Loucy (cell line): ENCODE measurements around the gene CPLANE2.

Source experiments
- EZH2phosphoT487 ChIP-seq: fragments of 200-600 bp; IDR thresholded peaks from 2 replicates; pipeline ENCODE4 v1.6.1; 2018; ENCODE audit warnings: antibody characterized with exemption, mild to moderate bottlenecking, moderate library complexity, borderline replicate concordance
- TF ChIP-seq, protein P1 (sequence below): fragments of 200-600 bp; sonication (generic); conservative IDR thresholded peaks from 2 replicates; pipeline ENCODE4 v1.5.1; 2014; ENCODE audit warnings: mild to moderate bottlenecking, antibody characterized with exemption, low read length

DNA sequence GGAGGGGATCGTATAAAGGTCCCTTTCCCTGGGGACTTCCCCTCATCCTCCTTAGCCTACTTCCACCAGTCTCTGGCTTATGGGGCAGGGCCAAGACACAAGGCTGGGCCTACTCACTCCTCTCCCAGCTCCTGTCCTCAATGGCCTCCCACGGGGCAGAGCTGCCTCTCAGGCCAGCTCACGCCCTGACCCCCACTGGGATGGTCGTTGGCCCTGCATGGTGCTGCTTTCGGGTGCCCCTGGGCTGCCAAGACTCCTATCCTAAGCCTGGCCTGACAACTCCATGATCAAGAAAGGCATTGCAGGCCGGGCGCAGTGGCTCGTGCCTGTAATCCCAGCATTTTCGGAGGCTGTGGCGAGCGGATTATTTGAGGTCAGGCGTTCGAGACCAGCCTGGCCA is 6.2 kb downstream of the CPLANE2 start:
- TF ChIP-seq, protein P1, sequence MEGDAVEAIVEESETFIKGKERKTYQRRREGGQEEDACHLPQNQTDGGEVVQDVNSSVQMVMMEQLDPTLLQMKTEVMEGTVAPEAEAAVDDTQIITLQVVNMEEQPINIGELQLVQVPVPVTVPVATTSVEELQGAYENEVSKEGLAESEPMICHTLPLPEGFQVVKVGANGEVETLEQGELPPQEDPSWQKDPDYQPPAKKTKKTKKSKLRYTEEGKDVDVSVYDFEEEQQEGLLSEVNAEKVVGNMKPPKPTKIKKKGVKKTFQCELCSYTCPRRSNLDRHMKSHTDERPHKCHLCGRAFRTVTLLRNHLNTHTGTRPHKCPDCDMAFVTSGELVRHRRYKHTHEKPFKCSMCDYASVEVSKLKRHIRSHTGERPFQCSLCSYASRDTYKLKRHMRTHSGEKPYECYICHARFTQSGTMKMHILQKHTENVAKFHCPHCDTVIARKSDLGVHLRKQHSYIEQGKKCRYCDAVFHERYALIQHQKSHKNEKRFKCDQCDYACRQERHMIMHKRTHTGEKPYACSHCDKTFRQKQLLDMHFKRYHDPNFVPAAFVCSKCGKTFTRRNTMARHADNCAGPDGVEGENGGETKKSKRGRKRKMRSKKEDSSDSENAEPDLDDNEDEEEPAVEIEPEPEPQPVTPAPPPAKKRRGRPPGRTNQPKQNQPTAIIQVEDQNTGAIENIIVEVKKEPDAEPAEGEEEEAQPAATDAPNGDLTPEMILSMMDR, result no peak
- TF ChIP-seq EZH2phosphoT487, result no peak
